PC-3 (cell line): ENCODE data around the gene ACSS2. TPM values are rescaled to one million over a fixed set of nuclear protein-coding genes. Genes with fewer than 3 reads are reported as not detected.

Experiments used
- ATAC-seq: fragments of 200-7000 bp; cut with Tn5 transposase; 2 replicates; pipeline ENCODE4 v1.9.1; 2020; ENCODE audit warnings: mild to moderate bottlenecking, moderate library complexity
- BruUV-seq: library from RNA; stranded (reverse); fragments of 400-500 nt; replicated peaks from 2 replicates; lab custom pipeline; 2021; lab: Mats Ljungman, UMichigan
- CTCF ChIA-PET: fragments of 300-600 bp; sonication (Branson Sonifier 250); formaldehyde crosslinking; loops from one replicate; lab custom pipeline; 2022; ENCODE audit warnings: antibody characterized with exemption; lab: Charles Lee
- POLR2A ChIA-PET: fragments of 300-600 bp; sonication (Branson Sonifier 250); formaldehyde crosslinking; loops from one replicate; lab custom pipeline; 2022; ENCODE audit warnings: antibody characterized with exemption; ENCODE audit not compliant: unreplicated experiment; lab: Charles Lee
- DNase-seq: peaks from one replicate; pipeline ENCODE4 v3.0.0-alpha.2; 2015
- H2AFZ ChIP-seq: fragments of 300-600 bp; sonication (generic); 2 replicates; pipeline ENCODE4 v1.6.0; 2016; ENCODE audit warnings: antibody characterized with exemption, low read length
- H3F3A ChIP-seq: fragments of 300-600 bp; sonication (generic); one replicate; pipeline ENCODE4 v1.6.0; 2017; ENCODE audit warnings: antibody characterized with exemption, low read length, control low read depth, mild to moderate bottlenecking; ENCODE audit not compliant: unreplicated experiment
- H3K27ac ChIP-seq: fragments of 300-600 bp; sonication (generic); 2 replicates; pipeline ENCODE4 v1.5.1; 2016; ENCODE audit warnings: mild to moderate bottlenecking, low read length
- H3K27me3 ChIP-seq: fragments of 300-600 bp; sonication (generic); 2 replicates; pipeline ENCODE4 v1.6.1; 2016; ENCODE audit warnings: low read length, mixed read lengths
- H3K36me3 ChIP-seq: fragments of 300-600 bp; sonication (generic); 2 replicates; pipeline ENCODE4 v1.6.1; 2016; ENCODE audit warnings: low read depth, mixed run types, low read length, mixed read lengths
- H3K4me1 ChIP-seq: fragments of 300-600 bp; sonication (generic); 2 replicates; pipeline ENCODE4 v1.5.1; 2016; ENCODE audit warnings: low read length; ENCODE audit not compliant: insufficient read depth
- H3K4me2 ChIP-seq: fragments of 300-600 bp; sonication (generic); 2 replicates; pipeline ENCODE4 v1.6.0; 2016; ENCODE audit warnings: low read length
- H3K4me3 ChIP-seq: fragments of 300-600 bp; sonication (generic); 2 replicates; pipeline ENCODE4 v1.5.1; 2016; ENCODE audit warnings: mild to moderate bottlenecking, low read length, mixed read lengths
- H3K79me2 ChIP-seq: fragments of 300-600 bp; sonication (generic); 2 replicates; pipeline ENCODE4 v1.6.1; 2017; ENCODE audit warnings: low read length, mixed read lengths
- H3K9ac ChIP-seq: fragments of 300-600 bp; sonication (generic); 2 replicates; pipeline ENCODE4 v1.6.0; 2016; ENCODE audit warnings: mild to moderate bottlenecking, low read length
- H3K9me2 ChIP-seq: fragments of 300-600 bp; sonication (generic); replicated peaks from 2 replicates; pipeline ENCODE4 v1.6.1; 2016; ENCODE audit warnings: mixed run types, low read length, mixed read lengths
- H3K9me3 ChIP-seq: fragments of 300-600 bp; sonication (generic); 2 replicates; pipeline ENCODE4 v1.6.1; 2016; ENCODE audit warnings: low read length, mixed read lengths
- H4K20me1 ChIP-seq: fragments of 300-600 bp; sonication (generic); 2 replicates; pipeline ENCODE4 v1.6.1; 2016; ENCODE audit warnings: low read length, mixed read lengths
- CTCF ChIP-seq: fragments of 300-600 bp; sonication (generic); conservative IDR thresholded peaks from 2 replicates; pipeline ENCODE4 v1.5.1; 2017; ENCODE audit warnings: antibody characterized with exemption, low read depth, mild to moderate bottlenecking, low read length
- EZH2 ChIP-seq: fragments of 300-600 bp; sonication (generic); IDR thresholded peaks from one replicate; pipeline ENCODE4 v1.6.1; 2017; ENCODE audit warnings: antibody characterized with exemption, mild to moderate bottlenecking, low read length; ENCODE audit not compliant: unreplicated experiment
- EZH2phosphoT487 ChIP-seq: fragments of 300-600 bp; sonication (generic); IDR thresholded peaks from 2 replicates; pipeline ENCODE4 v1.6.1; 2018; ENCODE audit warnings: mild to moderate bottlenecking, antibody characterized with exemption, low read length, borderline replicate concordance
- intact Hi-C: fragments of 100-400 bp; cut with micrococcal nuclease; formaldehyde crosslinking; loops from 2 replicates; pipeline ENCODE4 v1.9.0; 2023
- total RNA-seq: library from RNA; depleted of rRNA; stranded (reverse); fragments of >200 nt; gene quantifications from 2 replicates; pipeline ENCODE4 v1.2.3, GENCODE V29; 2014

Gene ACSS2
- total RNA-seq, 1 experiment from 2014 or later = 78.9 TPM

- Histone ChIP-seq H3K4me1 (peaks cover 14% of the 10 kb centered on the region), H3K79me2 (peaks cover 6% of the 10 kb centered on the region), H3F3A (no peaks in the 10 kb centered on the region), H3K9ac (no peak overlapping the region), H3K27ac (no peak overlapping the region), H3K27me3 (no peaks in the 10 kb centered on the region), H3K36me3 (no peaks in the 10 kb centered on the region), H3K9me2 (no peaks in the 10 kb centered on the region), H3K9me3 (no peaks in the 10 kb centered on the region), H3K4me3 (peak overlapping the region; percentile 61), H3K4me2 (peak overlapping the region; percentile 92), H2AFZ (peak overlapping the region; percentile 85), H4K20me1 (no peaks in the 10 kb centered on the region)
- ChIA-PET CTCF (interaction anchor here (0.9 to 1.2 kb wide), 3 partner anchors 8 to 84 kb away, joined by 3 to 7 read pairs (median 4); partner anchors contain the start of genes GSS and MYH7B), POLR2A (no interaction called here)
- TF ChIP-seq EZH2phosphoT487 (no peak), CTCF (no peak), EZH2 (no peak)
- intact Hi-C loops = loop anchor here (5.0 kb wide), 1 partner anchor 220 kb away; the partner anchor contains the start of gene TRPC4AP
- DNase-seq = no peak
- TSS peak; percentile 37 for BruUV-seq
- no peak for ATAC-seq
Observed at GRCh38 chr20:34871966-34872621, 4.3 kb upstream of the ACSS2 start.

DNA sequence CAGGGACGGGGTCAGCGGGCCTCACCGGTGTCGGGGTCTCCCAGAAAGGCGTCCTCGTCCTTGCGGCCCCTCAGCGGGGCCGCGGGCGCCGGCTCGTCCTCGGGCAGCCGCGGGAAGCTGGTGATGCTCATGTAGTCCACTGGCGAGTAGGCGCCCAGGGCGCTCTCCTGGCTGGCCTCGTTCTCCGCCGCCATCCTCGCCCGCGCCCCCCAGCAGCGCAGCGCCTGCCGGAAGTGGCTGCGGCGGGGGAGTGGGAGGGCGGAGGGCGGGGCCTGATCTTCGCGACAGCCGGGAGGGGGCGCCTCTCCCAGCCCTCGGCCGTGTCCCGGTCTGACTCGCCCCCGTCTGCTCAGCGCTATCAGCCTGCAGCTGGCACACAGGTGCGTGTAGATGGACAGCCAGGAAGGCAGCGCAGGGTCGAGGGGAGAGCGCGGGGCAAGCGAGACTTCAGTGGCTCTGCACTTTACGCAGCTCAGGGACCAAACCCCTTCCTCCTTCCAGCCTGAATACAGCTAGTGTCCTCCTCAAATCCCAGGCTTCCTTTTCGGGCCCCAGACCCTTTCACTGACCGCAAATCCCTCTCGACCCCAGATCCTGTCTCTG lies 3.7 kb upstream of the ACSS2 start, which contains the start of gene GGT7:
TSS of gene GGT7 (minus strand) at position 235 of the 603 bp plus-strand sequence. CDS start at position 194, 41 bp downstream.
- peak; percentile 68 for DNase-seq
- no TSS peak for BruUV-seq
- no peaks in the 10 kb centered on the region for H3F3A ChIP-seq
- no peaks in the 10 kb centered on the region for H3K9me3 ChIP-seq
- peaks cover 10% of the 10 kb centered on the region for H3K79me2 ChIP-seq
- peak; percentile 21 for ATAC-seq
- no peak within 1 kb of the TSS for H3K9ac ChIP-seq
- peak within 1 kb of the TSS; percentile 61 for H3K4me3 ChIP-seq
- no peaks in the 10 kb centered on the region for H4K20me1 ChIP-seq
- POLR2A ChIA-PET = no interaction called here
- no peak within 1 kb of the TSS for H3K27ac ChIP-seq
- peaks cover 14% of the 10 kb centered on the region for H3K4me1 ChIP-seq
- intact Hi-C loops = loop anchor here (5.0 kb wide), 1 partner anchor 220 kb away; the partner anchor contains the start of gene TRPC4AP
- no peaks in the 10 kb centered on the region for H3K27me3 ChIP-seq
- H2AFZ ChIP-seq = peak within 1 kb of the TSS; percentile 85
- TF ChIP-seq CTCF (peak; percentile 76), EZH2 (no peak)
- no peaks in the 10 kb centered on the region for H3K9me2 ChIP-seq
- CTCF ChIA-PET = interaction anchor here (0.6 to 1.2 kb wide), 4 partner anchors 9 to 224 kb away, joined by 3 to 7 read pairs (median 6); partner anchors contain the start of genes GSS and MYH7B
- no peaks in the 10 kb centered on the region for H3K36me3 ChIP-seq
- H3K4me2 ChIP-seq = peak within 1 kb of the TSS; percentile 92
